Measurements from ENCODE around the gene DYNC1H1.

- TF ChIP-seq SIN3A (IDR thresholded peaks at IDR 0.05; ENCODE audit: low read depth) (no peak), CTCF (IDR thresholded peaks at IDR 0.05 in 2 of 3, conservative IDR thresholded peaks at IDR 0.05 in 1 of 3; ENCODE audit: borderline replicate concordance in 1 of 3, insufficient read depth in 1 of 3, low read depth in 2 of 3, low read length in 2 of 3) (no peak), POLR2A (IDR thresholded peaks at IDR 0.05; ENCODE audit: borderline replicate concordance, extremely low read depth, insufficient read depth, insufficient read length) (no peak), EZH2 (IDR thresholded peaks at IDR 0.05) (no peak), POLR2AphosphoS5 (IDR thresholded peaks at IDR 0.05; ENCODE audit: low read depth, low read length) (no peak), YY1 (IDR thresholded peaks at IDR 0.05; ENCODE audit: extremely low read depth, insufficient replicate concordance, low read depth, low read length) (no peak), TCF7L2 (IDR thresholded peaks at IDR 0.05; ENCODE audit: borderline replicate concordance, extremely low read depth, insufficient read depth, insufficient read length) (no peak)
These were observed 65.6 kb downstream of the DYNC1H1 start for GRCh38 chr14:102029956-102030355.

All from HCT116 (cell line).